Keratinocyte (primary cell): ENCODE results near the gene UBE2B. TPM values are rescaled to one million over a fixed set of nuclear protein-coding genes. Genes with fewer than 3 reads are reported as not detected.

Source experiments
- DNase-seq: peaks from one replicate; pipeline ENCODE4 v3.0.0-alpha.2; 2011; ENCODE audit warnings: low read depth, missing footprints, low spot score
- FAIRE-seq: peaks from 2 replicates; lab custom pipeline; 2011; peaks lifted over from hg19 to GRCh38; lab: Jason Lieb, UNC
- H2AFZ ChIP-seq: 2 replicates; pipeline ENCODE4 v1.6.0; 2012; ENCODE audit warnings: low read length, control low read depth, inconsistent platforms; ENCODE audit not compliant: control insufficient read depth
- H3K27ac ChIP-seq: 2 replicates; pipeline ENCODE4 v1.5.1; 2011; ENCODE audit warnings: low read length; ENCODE audit not compliant: control insufficient read depth, insufficient read depth
- H3K27me3 ChIP-seq: 3 replicates; pipeline ENCODE4 v1.6.0; 2011; ENCODE audit warnings: low read length; ENCODE audit not compliant: control insufficient read depth, insufficient read depth; ENCODE audit errors: extremely low read depth
- H3K36me3 ChIP-seq, 2 experiments: 2 replicates in 1 of 2; 3 replicates in 1 of 2; pipeline ENCODE4 v1.5.1; 2011; ENCODE audit warnings: low read length in 2 of 2, mild to moderate bottlenecking in 1 of 2; ENCODE audit not compliant: control insufficient read depth in 2 of 2, insufficient read depth in 2 of 2; ENCODE audit errors: extremely low read depth in 1 of 2
- H3K4me1 ChIP-seq: 3 replicates; pipeline ENCODE4 v1.5.1; 2011; ENCODE audit warnings: low read length; ENCODE audit not compliant: control insufficient read depth, insufficient read depth; ENCODE audit errors: extremely low read depth
- H3K4me2 ChIP-seq: 3 replicates; pipeline ENCODE4 v1.6.0; 2011; ENCODE audit warnings: low read depth, low read length; ENCODE audit not compliant: control insufficient read depth, insufficient read depth; ENCODE audit errors: extremely low read depth
- H3K4me3 ChIP-seq, 3 experiments: fragments of 200-600 bp in 1 of 3; sonication (generic) in 1 of 3; 2 replicates in 2 of 3; 3 replicates in 1 of 3; pipeline ENCODE4 v1.5.1; 2011 to 2016; ENCODE audit warnings: low read length in 3 of 3, mild to moderate bottlenecking in 3 of 3, control low read depth in 2 of 3, inconsistent platforms in 1 of 3, low read depth in 1 of 3, mixed read lengths in 1 of 3, mixed run types in 1 of 3, moderate library complexity in 1 of 3; ENCODE audit not compliant: control insufficient read depth in 2 of 3, insufficient read depth in 2 of 3; ENCODE audit errors: extremely low read depth in 1 of 3
- H3K79me2 ChIP-seq: 2 replicates; pipeline ENCODE4 v1.6.0; 2012; ENCODE audit warnings: low read length; ENCODE audit not compliant: control insufficient read depth, insufficient read depth
- H3K9ac ChIP-seq: 3 replicates; pipeline ENCODE4 v1.6.0; 2011; ENCODE audit warnings: low read length; ENCODE audit not compliant: control insufficient read depth, insufficient read depth; ENCODE audit errors: extremely low read depth
- H3K9me1 ChIP-seq: 3 replicates; pipeline ENCODE4 v1.6.0; 2011; ENCODE audit warnings: low read length; ENCODE audit not compliant: control insufficient read depth, insufficient read depth; ENCODE audit errors: extremely low read depth
- H3K9me3 ChIP-seq: 2 replicates; pipeline ENCODE4 v1.5.1; 2012; ENCODE audit warnings: low read depth, low read length; ENCODE audit not compliant: control insufficient read depth
- H4K20me1 ChIP-seq: 3 replicates; pipeline ENCODE4 v1.6.0; 2011; ENCODE audit warnings: low read length; ENCODE audit not compliant: control insufficient read depth, insufficient read depth; ENCODE audit errors: extremely low read depth
- CTCF ChIP-seq, 3 experiments: IDR thresholded peaks in 1 of 3; conservative IDR thresholded peaks in 1 of 3; optimal IDR thresholded peaks in 1 of 3; 2 replicates in 2 of 3; 3 replicates in 1 of 3; pipeline versions ENCODE3 to v1.5.1; 2011; ENCODE audit warnings: low read length in 3 of 3, mild to moderate bottlenecking in 3 of 3, moderate library complexity in 2 of 3, control low read depth in 1 of 3, inconsistent platforms in 1 of 3; ENCODE audit not compliant: insufficient read depth in 2 of 3; ENCODE audit errors: extremely low read depth in 1 of 3
- EZH2 ChIP-seq: IDR thresholded peaks from one replicate; pipeline ENCODE4 v1.6.1; 2012; ENCODE audit warnings: inconsistent platforms, mild to moderate bottlenecking, low read length, moderate library complexity
- dilution Hi-C: fragments of 300-500 bp; cut with MboI; formaldehyde crosslinking; loops from one replicate; pipeline ENCODE4 v1.7.0; 2020; ENCODE audit warnings: low sequenced_read_pairs; ENCODE audit not compliant: extremely low pct_ligation_motif_present
- polyA plus RNA-seq, 5 experiments: library from polyadenylated mRNA; depleted of rRNA in 3 of 5; stranded (reverse) in 3 of 5; stranded (forward) in 1 of 5; unstranded in 1 of 5; fragments of >200 nt; gene quantifications; 1 replicate in 1 of 5; 2 replicates in 3 of 5; 3 replicates in 1 of 5; pipeline versions ENCODE4 v1.2.1 to v1.2.3, GENCODE V29; 2011 to 2012; ENCODE audit warnings: missing spikeins in 2 of 5, low read depth in 1 of 5, low replicate concordance in 1 of 5

UBE2B gene
- polyA plus RNA-seq, 1 donor (not counting 4 experiments of a cell fraction or from before 2014, with no cell fraction given), result 73.5 TPM

GRCh38 chr5:134427540-134428041 is 56.2 kb downstream of the UBE2B start:
- no peak overlapping the region for H3K4me3 ChIP-seq
- no peak for FAIRE-seq
- dilution Hi-C loops, result loop anchor here (5.0 kb wide), 1 partner anchor 85 kb away; no protein-coding TSS in a partner anchor

GRCh38 chr5:134430001-134430569 is 58.7 kb downstream of the UBE2B start:
- Histone ChIP-seq H3K4me3 (no peak overlapping the region), H2AFZ (no peak overlapping the region), H3K4me2 (no peak overlapping the region), H3K79me2 (no peaks in the 10 kb centered on the region), H3K9me1 (peaks cover 1% of the 10 kb centered on the region), H3K27ac (no peak overlapping the region), H3K9me3 (no peaks in the 10 kb centered on the region), H4K20me1 (no peaks in the 10 kb centered on the region), H3K9ac (no peak overlapping the region), H3K4me1 (peaks cover 9% of the 10 kb centered on the region), H3K36me3 (no peaks in the 10 kb centered on the region), H3K27me3 (no peaks in the 10 kb centered on the region)
- FAIRE-seq (no peak), DNase-seq (no peak)
- dilution Hi-C loops, result no loop called here
- no peak for TF ChIP-seq CTCF (optimal IDR thresholded peaks at IDR 0.05 in 1 of 3, IDR thresholded peaks at IDR 0.05 in 1 of 3, conservative IDR thresholded peaks at IDR 0.05 in 1 of 3; ENCODE audit: extremely low read depth in 1 of 3, insufficient read depth in 2 of 3, low read length in 3 of 3)
- no peak for TF ChIP-seq EZH2

More at GRCh38 chr5:134427540-134428041, 56.2 kb downstream of the UBE2B start:
- DNase-seq, result no peak
- Histone ChIP-seq H3K9me1 (no peaks in the 10 kb centered on the region), H3K4me2 (peak overlapping the region; percentile 20), H3K4me1 (peaks cover 6% of the 10 kb centered on the region), H3K27me3 (no peaks in the 10 kb centered on the region), H3K9ac (no peak overlapping the region), H3K79me2 (no peaks in the 10 kb centered on the region), H4K20me1 (no peaks in the 10 kb centered on the region), H3K9me3 (no peaks in the 10 kb centered on the region), H3K36me3 (no peaks in the 10 kb centered on the region), H2AFZ (peak overlapping the region; percentile 2), H3K27ac (no peak overlapping the region)
- TF ChIP-seq EZH2, result no peak

- Histone ChIP-seq H3K79me2 (no peaks in the 10 kb centered on the region), H3K9me1 (peaks cover 3% of the 10 kb centered on the region), H3K4me1 (peaks cover 29% of the 10 kb centered on the region), H3K27me3 (no peaks in the 10 kb centered on the region), H3K4me2 (no peak overlapping the region), H3K36me3 (no peaks in the 10 kb centered on the region), H3K27ac (no peak overlapping the region), H2AFZ (no peak overlapping the region), H3K4me3 (no peak overlapping the region), H4K20me1 (no peaks in the 10 kb centered on the region), H3K9ac (no peak overlapping the region), H3K9me3 (no peaks in the 10 kb centered on the region)
- FAIRE-seq, result no peak
- DNase-seq, result no peak
- TF ChIP-seq EZH2 (no peak), CTCF (optimal IDR thresholded peaks at IDR 0.05 in 1 of 3, IDR thresholded peaks at IDR 0.05 in 1 of 3, conservative IDR thresholded peaks at IDR 0.05 in 1 of 3; ENCODE audit: extremely low read depth in 1 of 3, insufficient read depth in 2 of 3, low read length in 3 of 3) (no peak)
- dilution Hi-C loops, result no loop called here
These were observed 60.8 kb downstream of the UBE2B start for GRCh38 chr5:134432174-134432573.
